Gastroesophageal sphincter (tissue), 3 donors: ENCODE measurements around the gene MYO9A.

Experiments
- CTCF ChIP-seq, 4 experiments: fragments of 200-600 bp in 2 of 4; fragments of 450-650 bp in 2 of 4; sonication (generic) in 1 of 4; IDR thresholded peaks; one replicate each; pipeline ENCODE4 v1.5.1; 2017 to 2019; ENCODE audit warnings: antibody characterized with exemption in 4 of 4, mild to moderate bottlenecking in 2 of 4, moderate library complexity in 2 of 4
- POLR2A ChIP-seq, 2 donors: fragments of 450-650 bp; IDR thresholded peaks; one replicate each; pipeline ENCODE4 v1.6.1; 2017; ENCODE audit warnings: antibody characterized with exemption in 2 of 2, mild to moderate bottlenecking in 2 of 2, moderate library complexity in 1 of 2
- POLR2AphosphoS5 ChIP-seq: sonication (generic); formaldehyde crosslinking; IDR thresholded peaks from one replicate; pipeline ENCODE4 v1.6.1; 2017; ENCODE audit warnings: antibody characterized with exemption

DNA sequence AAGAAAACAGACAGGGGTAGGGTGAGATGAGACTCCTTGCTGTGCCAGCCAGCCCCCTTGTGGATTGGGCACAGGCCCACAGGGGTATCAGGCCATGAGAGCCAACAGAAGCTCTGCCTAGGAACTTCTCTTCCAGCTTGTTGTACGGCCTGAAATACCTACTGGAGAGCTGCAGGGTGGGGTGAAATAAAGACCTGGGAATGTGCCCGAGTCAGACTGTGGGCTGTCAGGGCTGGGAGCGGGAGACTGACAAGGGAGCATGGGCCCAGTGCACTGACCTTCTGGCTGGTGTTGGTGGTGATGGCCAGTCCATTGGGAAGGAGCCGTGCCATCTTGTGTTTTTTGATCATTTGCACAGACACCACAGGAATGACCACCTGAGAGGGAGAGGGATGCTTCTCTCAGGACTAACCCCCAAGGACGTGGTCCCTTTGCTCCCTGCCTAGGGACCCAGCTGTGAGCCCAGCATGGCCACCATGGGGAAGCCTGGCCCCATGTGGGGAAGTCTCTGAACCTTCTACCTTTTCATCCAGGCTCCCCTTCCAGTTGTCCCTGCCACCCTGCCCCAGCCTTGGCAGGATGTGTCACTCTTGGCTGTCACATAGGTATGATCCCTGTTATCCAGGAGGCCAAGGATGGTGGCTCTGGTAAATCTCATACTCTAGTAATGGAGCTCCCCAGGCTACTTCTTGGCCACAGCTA lies 48.9 kb upstream of the MYO9A start:
- TF ChIP-seq CTCF (IDR thresholded peaks at IDR 0.05) = no peak
- TF ChIP-seq POLR2AphosphoS5 = no peak
- no peak for TF ChIP-seq POLR2A (IDR thresholded peaks at IDR 0.05)
